GM21825 (cell line): ENCODE results near the gene CHD5.

ENCODE experiments used
- ATAC-seq: cut with Tn5 transposase; IDR thresholded peaks from one replicate; pipeline ENCODE4 v1.9.1; 2021; ENCODE audit warnings: mild to moderate bottlenecking, moderate library complexity; ENCODE audit not compliant: unreplicated experiment

Gene CHD5

DNA sequence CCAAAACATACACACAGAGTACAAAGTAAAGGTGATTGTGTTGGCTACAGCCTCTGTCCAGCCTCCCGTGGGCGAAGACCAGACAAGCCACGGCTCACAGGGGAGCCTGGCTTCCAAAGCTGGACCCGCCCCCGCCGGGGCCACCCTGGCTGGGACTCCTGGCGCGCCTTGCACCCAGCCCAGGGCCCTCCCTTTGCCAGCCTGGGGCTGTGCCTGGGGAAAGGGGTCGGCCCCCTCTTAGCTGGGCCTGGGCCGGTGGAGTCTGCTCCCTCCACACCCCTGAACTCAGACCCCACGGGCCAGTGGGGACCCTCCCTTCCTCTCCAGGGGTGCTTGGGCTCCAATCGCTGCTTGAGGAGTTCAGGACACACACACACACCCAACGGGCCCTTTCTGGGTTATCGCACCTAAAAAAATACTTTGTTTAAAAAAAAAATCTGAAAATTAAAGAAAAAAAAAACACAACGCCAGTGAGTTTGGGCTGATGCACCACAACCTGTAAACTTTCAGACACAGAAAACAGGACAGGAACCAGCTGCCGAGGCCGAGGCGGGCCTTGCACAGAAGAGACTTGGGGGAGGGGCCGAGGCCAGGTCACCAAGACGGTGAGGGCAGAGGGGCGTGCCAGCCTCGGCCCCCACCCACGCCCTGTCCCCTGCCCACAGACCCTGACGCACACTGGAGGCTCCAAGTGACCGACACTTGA is 78.1 kb downstream of the CHD5 start:
- ATAC-seq = no peak

DNA sequence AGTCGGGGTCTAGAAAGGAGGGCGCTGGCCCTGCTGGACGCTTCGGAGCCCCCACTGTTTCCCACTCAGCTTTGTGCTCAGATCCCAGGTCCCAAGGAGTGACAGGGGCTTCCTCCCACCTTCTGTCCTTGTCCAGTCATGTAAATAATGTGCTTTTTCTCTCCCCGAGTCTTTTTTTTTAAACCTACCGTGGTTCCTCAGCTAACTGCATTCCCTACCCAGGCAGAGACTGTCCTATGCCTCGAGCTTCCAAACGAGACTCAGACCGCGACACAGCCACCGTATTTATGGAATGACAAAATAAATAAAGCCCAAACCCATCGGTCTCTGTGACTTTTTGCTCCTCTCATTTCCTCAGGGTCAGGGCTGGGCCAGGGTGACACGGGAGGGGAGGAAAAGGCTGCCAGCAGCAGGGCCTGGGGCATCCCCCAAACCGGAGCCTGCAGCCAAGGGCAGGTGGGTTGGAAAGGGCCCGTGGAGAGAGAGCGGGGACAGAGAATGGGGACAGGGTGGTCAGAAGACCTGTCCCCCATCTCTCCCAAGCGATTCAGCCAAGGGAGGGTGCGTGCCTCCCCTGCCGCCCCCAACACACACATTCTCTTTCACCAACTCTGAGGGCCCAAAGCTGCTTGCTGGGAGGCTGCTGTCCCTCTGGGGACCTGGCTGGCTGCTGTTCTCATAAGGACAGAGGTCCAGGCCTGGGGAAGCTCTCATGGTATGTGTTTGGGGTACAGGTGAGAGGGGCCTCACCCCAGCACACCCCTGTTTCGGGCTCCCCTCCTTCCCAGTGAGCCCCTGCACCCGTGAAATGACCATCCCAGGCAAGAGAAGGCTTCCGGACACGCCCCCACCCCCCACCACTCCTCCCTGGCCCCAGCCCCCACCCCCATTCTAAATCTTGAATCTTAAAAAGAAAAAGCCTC is 79.0 kb downstream of the CHD5 start:
- ATAC-seq = no peak

DNA sequence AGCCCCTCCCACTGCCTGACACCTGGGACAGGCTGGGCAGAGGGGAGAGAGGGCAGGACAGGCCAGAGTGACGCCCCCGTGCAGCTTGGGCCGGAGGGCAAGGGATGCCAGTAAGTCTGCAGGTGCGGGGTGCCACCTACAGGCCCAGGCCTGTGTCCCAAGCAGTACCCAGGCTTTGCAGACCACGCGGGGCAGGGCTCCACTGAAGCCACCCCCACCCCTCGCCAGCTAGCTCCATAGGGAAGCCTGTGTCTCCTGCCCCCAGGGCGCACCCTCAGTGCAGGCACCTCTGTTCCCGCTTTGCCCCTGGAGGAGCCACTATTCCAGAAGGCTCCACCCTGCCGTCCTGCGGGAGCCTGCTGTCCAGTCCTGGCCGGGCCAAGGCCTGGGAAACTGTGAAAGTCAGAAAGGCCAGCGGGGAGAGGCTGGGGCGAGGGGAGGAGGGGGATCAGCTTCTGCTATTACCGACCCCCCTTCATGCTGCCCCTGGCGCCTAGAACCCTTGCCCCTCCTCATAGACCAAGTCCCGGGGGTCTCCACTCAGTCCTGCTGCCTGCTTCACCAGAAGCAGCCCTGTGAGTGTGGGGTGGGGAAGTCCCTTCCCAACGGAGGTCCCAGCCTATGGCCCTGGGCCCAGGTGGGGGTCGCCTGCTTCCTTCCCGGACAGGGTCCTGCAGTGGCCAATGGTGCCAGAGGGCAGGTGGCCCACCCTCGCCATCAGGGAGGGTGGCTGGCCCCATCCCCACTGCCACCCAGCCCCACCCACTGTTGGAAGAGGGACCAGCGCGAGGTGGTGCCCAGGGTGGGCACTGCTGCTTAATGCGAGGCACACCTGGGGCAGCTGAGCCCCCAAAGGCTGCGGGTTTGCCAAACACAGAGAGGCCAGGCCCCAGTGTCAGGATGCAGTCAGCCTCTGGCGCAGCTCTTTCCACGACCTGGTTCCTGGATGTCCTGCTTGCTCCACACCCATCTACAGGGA is 80.0 kb downstream of the CHD5 start:
- no peak for ATAC-seq

DNA sequence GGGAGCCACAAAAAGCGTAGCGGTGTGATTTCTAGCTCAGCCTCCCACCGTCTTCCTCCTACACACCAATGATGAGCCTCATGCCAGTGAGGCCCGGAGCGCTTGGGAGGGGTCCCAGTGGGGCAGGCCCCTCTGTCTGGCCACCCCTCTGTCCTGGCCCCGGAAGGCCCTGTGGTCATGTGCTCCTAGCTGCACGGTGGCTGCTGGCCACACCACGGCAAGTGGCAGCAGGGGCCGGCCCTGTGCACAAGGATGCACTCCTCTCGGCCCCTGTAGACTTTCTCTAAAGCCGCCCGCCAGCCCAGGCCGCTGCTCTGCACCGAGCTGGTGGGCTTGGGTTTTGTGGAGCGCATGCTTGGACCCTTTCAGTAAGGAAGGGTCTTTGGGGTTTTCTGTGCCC is 80.8 kb downstream of the CHD5 start:
- no peak for ATAC-seq

DNA sequence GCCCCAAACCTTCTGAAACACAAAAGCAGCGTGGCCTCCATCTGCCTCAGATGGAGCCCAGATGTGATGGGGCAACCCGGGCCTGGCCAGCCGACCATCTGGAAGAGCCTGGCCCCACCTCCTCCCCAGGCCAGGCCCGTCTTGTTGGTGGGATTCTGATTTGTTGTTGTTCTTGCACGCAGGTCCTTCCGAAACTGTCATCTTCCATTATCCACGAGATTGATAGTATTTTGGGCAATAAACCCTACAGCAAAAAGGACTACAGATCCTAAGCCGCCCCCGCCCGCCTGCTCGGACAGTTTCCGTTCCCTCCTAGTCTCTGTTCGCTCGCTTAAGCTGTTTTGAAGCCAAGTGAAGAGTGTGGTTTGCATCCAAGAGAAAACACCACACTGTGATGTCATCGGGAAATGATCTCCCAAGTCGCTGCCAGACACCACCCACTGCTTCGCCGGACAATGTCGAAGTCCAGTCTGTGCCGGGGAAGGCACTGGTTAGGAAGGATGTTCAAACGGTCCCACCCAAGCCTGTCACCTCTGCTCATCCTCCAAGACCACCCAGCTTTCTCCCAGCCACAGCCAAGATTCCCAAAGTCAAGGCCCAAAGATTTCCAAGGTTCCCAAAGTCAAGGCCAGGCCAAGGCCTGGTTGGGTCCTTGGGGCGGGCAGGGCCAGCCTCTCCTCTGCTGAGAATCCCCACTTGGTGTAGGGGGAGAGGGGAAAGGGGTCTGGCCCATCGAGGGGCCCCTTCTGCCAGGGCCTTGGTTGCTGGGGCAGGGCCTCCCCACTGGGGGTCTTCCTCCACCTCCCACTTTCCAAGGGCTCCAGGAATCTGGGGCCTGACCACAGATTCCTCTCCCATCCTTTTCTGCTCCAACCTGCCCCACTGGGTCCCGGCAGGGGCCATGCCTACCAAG is 81.6 kb downstream of the CHD5 start:
- no peak for ATAC-seq

DNA sequence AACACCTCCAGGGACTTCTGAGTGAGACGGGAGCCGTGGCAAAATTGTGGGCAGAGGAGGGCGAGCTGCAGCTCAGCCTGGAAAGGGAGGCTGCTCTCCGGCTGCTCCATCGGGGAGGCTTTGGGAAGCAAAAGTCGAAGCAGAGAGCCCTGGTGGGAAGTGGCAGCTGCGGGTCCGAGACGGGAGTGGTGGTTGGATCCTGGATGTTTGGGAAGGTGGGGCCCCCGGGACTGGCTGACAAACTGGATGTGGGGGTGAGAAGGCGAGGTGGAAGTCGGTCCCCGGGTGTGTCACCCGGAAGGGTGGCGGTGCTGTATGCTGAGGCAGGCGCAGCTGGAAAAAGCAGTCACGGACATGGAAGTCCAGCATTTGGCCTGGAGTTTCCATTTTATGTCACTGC is 82.3 kb downstream of the CHD5 start:
- ATAC-seq = no peak

DNA sequence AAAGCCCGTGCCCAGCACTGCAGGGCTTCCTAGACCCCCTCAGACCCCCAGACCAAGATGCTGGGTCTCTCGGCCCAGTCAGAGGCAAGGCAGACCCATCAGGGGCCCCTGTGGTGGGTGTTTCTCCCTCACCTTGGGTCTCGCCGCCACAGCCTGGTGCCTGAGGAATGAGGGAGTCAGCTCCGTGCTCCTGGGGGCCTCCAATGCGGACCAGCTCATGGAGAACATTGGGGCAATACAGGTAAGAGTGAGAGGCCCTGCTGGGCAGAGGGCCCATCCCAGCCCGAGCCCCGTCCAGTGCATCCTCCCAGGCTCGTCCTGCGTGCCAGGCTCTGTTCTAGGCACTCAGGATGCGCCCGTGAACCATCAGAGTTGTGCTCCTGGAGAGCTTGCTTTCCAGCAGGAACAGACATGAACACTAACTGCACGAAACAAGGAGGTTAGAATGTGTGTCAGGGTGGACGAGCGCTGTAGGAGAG is 83.0 kb downstream of the CHD5 start:
- no peak for ATAC-seq

DNA sequence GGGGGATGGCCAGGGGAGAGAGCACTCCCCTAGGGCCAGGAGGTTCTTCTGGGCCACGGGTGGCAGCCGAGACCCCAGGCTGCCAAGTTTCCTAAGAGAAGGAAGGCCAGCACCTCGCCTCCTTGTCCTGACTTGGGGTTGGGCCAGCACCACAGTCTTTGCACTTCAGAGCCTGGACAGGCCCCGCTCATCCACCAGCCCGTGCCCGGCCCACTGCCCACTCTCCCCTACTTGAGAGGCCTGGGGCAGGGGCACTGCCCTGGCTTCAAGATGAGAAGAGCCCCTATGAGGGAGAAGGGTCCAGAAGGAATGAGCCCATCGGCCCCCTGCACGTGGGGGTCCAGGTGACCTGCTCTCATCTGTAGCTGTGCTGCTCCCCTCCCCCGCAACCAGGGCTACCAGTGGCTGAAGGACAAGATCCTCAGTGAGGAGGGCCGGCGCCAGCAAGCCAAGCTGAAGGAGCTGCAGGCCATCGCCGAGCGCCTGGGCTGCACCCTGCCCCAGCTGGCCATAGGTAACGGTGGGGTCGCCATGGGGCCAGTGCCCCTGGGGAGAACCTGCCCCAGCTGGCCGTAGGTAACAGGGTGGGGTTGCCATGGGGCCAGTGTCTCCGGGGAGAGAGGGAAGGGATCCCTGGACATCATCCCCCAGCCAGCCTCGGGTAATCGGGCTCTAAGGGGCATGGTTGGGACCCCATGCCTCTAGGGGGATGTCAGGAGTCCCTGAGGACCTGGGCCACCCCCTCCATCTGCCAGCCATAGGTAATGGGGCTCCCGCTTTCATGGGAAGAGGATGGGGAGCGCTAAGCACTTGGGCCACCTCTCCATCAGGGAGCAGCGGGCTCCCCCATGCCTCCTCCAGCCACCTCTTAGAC is 83.6 kb downstream of the CHD5 start:
- no peak for ATAC-seq

DNA sequence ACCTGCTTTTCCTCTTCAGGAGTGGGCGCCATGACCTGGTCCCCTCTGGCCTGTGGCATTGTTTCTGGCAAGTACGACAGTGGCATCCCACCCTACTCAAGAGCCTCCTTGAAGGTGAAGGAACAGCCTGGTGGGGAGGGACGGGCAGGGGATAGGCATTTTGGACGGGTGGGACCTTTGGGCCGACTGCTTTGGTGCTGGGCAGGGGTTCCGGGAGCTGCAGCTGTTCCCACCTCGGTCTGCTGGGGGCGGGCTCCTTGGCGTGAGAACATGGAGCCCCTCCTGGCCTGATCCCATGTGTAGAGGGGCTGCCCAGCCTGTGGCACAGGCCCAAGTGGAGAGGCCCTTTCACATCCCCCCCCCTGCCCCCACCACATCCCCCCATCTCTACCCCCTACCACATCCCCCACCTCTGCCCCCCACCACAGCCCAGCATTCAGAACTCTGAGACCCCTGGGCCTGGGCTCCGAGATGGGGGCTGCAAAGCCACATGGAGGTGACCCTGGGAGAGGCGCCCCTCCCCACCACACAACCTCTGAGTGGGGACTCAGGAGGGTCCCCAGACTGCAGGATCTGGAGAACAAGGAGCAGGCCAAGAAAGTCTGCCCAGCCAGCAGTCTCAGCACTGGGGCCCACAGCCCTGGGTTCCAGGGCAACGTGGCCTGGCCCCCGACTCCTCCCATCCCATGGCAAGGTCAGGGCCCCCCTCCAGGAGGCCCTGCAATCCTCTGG is 84.4 kb downstream of the CHD5 start:
- no peak for ATAC-seq

DNA sequence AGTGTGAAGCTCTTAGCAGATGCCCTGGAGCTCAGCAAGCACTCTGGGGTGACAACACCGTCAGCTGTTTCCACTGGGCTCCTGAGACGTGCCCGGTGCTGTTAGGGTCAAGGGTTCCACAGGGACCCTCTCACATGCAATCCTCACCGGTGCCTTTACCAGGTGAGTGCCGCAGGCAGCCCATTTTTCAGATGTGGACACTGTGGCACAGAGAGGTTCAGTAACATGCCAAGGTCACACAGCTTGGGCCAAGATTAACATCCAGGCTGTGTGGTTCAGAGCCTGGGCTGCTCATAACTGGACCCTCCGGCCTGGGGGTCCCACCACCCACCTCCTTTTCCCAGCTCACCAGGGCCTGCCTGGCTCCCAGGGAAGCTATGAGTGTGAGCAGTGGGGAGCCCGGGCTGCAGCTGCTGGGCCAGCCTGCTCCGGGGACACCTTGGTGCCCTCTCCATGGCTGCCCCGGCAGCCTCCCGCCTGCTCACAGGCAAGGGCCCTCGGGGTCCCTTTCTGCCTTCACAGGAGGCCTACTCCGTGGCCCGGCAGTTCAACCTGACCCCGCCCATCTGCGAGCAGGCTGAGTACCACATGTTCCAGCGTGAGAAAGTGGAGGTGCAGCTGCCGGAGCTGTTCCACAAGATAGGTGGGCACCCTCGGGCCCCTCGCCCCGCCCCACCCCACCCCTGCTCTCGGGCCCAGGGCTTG is 85.2 kb downstream of the CHD5 start:
- no peak for ATAC-seq

DNA sequence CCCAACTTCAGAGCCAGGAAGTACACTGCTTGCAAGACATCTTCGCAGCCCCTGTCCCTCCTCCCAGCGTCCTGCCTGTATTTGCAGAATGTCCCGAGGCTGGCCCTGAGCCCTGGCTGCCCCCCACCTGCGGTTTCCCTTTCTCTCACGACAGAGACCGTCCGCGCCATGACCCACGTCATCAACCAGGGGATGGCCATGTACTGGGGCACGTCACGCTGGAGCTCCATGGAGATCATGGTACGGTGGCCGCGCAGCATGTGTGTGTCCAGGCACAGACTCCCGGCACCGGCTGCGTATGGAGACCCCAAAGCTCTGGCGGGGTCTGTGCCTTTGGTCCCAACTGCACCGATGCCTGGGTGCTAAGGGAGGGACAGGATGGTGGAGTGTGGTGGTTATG is 85.9 kb downstream of the CHD5 start:
- no peak for ATAC-seq

DNA sequence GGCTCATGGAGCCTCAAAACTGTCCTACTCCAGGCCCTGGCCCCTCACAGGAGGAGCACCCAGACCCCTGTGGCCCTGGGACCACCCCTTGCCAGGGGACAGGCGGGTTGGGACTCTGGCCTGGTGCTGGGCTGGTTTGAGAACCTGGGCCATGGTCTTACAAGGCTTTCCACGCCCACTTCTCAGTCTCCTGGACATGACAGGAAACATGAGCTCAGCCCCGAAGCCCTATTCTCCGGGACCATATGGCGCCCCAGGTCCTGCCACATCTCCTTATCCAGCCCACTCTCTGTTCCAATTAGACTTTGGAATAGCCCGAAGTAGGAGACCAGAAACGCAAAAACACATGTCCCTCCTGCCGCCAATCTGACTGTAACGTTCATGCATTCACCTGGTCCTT is 86.5 kb downstream of the CHD5 start:
- ATAC-seq = no peak

DNA sequence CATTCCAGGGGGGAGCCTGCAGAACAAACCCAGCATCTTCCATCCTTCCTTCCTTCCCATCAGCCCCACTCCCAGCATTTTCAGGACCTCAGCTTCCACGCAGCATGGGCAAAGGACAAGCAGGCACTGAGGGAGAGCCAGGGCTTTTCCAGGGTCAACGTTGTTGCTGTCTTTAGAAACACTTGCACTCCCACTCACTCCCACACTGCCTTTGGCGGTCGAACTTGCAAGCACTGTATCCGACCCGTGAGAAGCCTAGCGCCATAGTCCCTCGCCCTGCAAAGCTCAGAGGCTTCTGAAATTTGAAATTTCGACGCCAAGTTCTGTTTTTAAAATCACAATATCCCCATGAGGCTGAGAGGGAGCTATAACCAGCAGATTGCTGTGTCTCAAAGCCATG is 87.0 kb downstream of the CHD5 start:
- no peak for ATAC-seq

DNA sequence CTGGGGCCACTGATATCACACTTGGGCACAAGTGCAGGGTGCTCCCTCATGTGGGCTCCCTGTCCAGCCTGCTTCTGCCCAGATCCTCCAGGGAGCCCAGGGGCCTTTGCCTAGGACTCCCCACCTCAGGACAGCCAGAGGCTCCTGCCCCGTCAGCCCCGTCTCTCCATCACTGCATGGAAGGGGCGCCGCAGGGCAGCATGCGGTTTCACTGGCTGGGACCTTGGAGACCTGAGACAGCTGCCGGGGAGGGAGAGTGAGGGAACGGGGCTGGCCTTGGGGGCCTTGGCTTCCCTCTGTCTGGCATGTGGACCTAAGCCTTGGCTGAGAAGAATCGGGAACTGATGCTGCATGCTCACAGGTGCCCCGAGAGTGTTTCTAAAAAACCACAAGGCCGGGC is 87.9 kb downstream of the CHD5 start:
- ATAC-seq = no peak

DNA sequence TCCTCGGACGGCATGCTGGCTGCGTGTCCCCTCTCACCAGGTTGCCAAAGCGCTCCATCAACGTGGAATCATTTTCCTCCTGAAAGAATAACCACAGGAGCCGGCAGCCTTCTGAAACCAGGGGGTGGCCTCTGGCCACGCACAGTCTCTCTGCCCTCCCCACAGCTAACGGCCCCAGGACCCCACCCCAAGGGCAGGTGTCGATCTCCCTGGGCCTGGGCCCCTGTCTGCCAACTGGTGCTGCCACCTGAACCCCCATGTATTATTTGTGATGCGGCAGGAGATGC is 88.4 kb downstream of the CHD5 start:
- ATAC-seq = no peak

DNA sequence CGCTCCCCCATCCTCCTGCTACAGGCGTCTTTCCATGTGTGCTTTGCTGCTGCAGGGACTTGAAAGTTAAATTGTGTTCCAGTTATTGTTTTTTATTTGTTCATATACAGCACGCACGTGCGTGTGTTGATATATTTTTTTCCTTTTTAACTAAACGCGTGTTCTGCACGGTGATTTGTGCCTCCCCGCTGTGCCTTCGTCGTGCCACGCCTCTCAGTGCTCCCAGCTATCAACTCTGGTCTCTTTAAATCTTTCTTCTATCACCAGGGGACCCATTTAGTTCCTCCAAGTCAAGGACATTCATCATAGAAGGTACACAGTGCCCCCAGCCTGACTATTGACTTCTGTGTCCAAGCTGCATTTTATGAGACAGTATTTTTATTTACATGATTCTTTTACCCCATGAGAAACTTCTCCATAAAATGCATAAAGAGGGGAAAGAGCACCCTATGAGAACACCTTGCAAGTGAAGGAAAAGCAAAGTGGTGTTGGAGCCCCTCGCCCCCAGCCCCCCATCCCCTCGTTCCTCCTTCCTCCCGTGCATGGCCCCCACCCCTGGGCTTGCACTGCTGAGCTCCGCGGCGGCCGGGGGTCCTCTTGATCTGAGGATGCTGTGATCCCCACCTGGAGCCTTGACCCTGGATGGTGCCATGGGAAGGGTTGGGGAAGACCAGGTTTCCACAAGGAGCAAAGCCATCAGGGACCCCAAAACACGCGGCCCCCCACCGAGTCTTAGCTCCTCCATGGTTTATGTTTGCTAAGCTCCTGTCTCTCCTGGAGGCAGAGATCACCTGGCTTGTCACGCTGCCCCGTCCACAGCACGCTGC is 88.9 kb downstream of the CHD5 start:
- ATAC-seq = no peak

DNA sequence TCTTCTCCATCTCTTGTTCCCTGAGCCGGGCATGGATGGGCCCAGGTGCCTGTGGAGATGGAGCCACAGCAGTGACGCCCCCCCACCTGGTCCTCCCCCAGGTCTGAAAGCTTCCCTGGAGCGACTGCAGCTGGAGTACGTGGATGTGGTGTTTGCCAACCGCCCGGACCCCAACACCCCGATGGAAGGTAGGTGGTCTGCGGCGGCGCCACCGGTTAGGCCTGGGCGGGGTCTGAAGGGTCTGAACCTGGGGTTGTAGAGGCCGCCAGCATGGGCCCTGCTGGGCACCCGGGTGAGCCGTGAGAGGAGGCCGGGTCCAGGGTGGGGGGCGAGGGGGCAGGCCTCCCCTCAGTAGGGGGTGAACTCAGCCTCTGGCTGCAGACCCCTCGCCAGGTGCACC is 89.8 kb downstream of the CHD5 start:
- no peak for ATAC-seq
